AG09309 (cell line): Measurements from ENCODE around the gene CERS5.

Source experiments
- DNase-seq: peaks from one replicate; pipeline ENCODE4 v3.0.0-alpha.2; 2010; ENCODE audit warnings: low read depth
- H3K4me3 ChIP-seq: 2 replicates; pipeline ENCODE4 v1.5.1; 2011; ENCODE audit warnings: mild to moderate bottlenecking, low read depth, low read length, moderate library complexity; ENCODE audit not compliant: control insufficient read depth
- CTCF ChIP-seq: IDR thresholded peaks from 2 replicates; pipeline ENCODE4 v1.5.1; 2011; ENCODE audit warnings: mild to moderate bottlenecking, low read depth, low read length, inconsistent platforms; ENCODE audit not compliant: insufficient read depth, control insufficient read depth; ENCODE audit errors: missing control alignments

CERS5 gene

GRCh38 chr12:50145439-50145838 is 21.7 kb downstream of the CERS5 start:
- DNase-seq = no peak
- no peak for TF ChIP-seq CTCF
- H3K4me3 ChIP-seq = no peak overlapping the region

GRCh38 chr12:50142993-50143392 is 24.2 kb downstream of the CERS5 start:
- H3K4me3 ChIP-seq = no peak overlapping the region
- TF ChIP-seq CTCF = no peak
- DNase-seq = no peak

DNA sequence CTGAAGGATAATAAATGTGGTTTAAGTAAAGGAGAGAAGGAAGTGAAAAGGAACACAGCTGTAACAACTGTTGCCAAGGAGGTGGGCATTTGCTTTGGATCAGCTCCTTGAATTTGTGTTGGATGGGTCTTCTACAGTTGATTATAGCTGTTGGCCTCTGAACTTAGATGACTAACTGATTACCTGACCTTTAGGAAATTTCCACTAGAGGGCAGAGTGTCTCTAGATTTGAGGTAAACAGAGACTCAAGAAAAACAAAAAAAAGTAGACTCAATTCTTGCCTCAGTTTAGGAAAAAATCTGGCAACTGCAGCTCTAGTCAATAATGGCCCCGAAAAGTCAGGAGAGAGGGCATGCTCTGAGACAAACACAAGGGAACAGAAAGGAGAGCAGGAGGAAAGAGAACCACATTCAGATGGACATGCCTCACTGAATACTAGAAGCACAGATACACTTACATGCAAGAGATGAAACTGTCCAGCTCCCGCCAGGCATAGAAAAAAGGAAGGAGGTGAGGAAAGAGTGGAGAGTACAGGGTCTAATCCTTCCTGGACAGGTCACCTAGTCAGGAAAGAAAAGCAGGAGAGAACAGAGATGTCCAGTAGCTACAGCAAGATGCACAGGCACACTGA is 34.5 kb downstream of the CERS5 start:
- DNase-seq = no peak
- peak; percentile 36 for TF ChIP-seq CTCF

DNA sequence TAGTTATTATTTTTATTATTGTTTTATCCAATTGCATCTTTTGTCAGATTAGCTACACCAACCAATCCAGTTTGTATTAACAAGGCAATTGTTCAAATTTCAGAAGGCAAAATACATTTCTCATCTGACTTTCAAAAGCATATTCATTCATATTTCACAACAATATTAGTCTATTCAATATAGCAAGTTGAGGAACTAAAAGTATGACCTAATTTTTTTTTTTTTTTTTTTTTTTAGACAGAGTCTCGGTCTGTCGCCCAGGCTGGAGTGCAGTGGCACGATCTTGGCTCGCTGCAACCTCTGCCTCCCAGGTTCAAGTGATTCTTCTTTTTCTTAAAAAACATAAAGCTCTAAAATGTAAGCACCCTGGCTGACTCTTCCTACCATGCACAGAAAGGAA is 37.9 kb downstream of the CERS5 start:
- DNase-seq = no peak
- no peak for TF ChIP-seq CTCF
- H3K4me3 ChIP-seq = no peak overlapping the region

More for the DNA sequence above, 34.5 kb downstream of the CERS5 start:
- no peak overlapping the region for H3K4me3 ChIP-seq

- no peak overlapping the region for H3K4me3 ChIP-seq
- no peak for TF ChIP-seq CTCF
- DNase-seq = no peak
These were observed 39.6 kb downstream of the CERS5 start for GRCh38 chr12:50127546-50127945.

DNA sequence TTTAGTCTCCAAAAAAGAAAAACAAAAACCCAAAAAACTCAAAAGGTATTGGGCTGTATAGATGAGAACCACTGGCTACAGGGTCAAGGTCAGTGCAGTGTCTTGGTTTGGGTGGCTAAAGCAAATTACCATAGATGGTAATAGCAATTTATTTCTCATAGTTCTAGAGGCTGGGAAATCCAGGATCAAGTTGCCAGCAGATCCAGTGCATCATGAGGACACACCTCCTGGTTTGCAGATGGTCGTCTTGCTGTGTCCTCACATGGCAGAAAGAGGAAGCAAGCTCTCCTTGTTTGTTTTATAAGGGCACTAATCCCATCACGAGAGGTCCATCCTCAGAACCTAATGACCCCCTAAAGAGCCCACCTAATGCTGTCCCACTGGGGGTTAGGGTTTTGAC is 44.0 kb downstream of the CERS5 start:
- no peak overlapping the region for H3K4me3 ChIP-seq
- DNase-seq = no peak
- no peak for TF ChIP-seq CTCF

DNA sequence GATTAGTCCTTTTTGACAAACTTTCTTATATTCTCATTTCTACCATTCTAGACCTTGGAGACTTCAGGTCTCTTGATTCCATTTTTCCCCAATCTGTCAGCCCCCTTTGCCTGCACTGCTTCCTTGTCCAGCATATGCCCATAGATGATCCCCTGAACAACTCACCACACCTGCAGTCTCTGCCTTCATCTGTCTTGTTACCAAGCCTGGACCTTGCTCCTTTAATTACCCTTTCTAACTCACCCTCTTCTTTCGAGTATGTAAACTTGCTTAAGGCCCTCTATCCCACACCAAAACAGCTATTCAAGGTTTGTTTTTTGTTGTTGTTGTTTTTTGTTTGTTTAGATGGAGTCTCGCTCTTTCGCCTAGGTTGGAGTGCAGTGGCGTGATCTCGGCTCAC is 45.5 kb downstream of the CERS5 start:
- DNase-seq = no peak
- no peak for TF ChIP-seq CTCF
- no peak overlapping the region for H3K4me3 ChIP-seq
